IMR-90 (cell line): ENCODE measurements around the gene ZNF644.

Experiments used
- BHLHE40 ChIP-seq: fragments of 150-350 bp; IDR thresholded peaks from 2 replicates; pipeline ENCODE4 v1.6.1; 2016; ENCODE audit warnings: mild to moderate bottlenecking, low read depth, low read length
- CEBPB ChIP-seq: IDR thresholded peaks from 2 replicates; pipeline ENCODE4 v1.6.1; 2012; ENCODE audit warnings: low read depth, low read length, improper control_type of control experiment
- MAFK ChIP-seq: IDR thresholded peaks from 2 replicates; pipeline ENCODE4 v1.6.1; 2012; ENCODE audit warnings: low read depth, low read length, improper control_type of control experiment
- MXI1 ChIP-seq: IDR thresholded peaks from 2 replicates; pipeline ENCODE4 v1.6.1; 2012; ENCODE audit warnings: low read depth, mild to moderate bottlenecking, low read length, moderate library complexity, borderline replicate concordance
- NFE2L2 ChIP-seq: fragments of 150-350 bp; IDR thresholded peaks from 2 replicates; pipeline ENCODE4 v1.6.1; 2016; ENCODE audit warnings: low read depth, mild to moderate bottlenecking, low read length
- POLR2A ChIP-seq: IDR thresholded peaks from 2 replicates; pipeline ENCODE4 v1.6.1; 2012; ENCODE audit warnings: mild to moderate bottlenecking, low read depth, low read length
- RCOR1 ChIP-seq: IDR thresholded peaks from 2 replicates; pipeline ENCODE4 v1.6.1; 2012; ENCODE audit warnings: mild to moderate bottlenecking, low read length, improper control_type of control experiment; ENCODE audit not compliant: insufficient replicate concordance
- RFX5 ChIP-seq: IDR thresholded peaks from 2 replicates; pipeline ENCODE4 v1.8.0; 2012; ENCODE audit warnings: low read depth, mild to moderate bottlenecking, low read length, moderate library complexity
- SMC3 ChIP-seq: fragments of 150-350 bp; IDR thresholded peaks from 2 replicates; pipeline ENCODE4 v1.6.1; 2016; ENCODE audit warnings: low read depth, mild to moderate bottlenecking, antibody characterized with exemption, low read length, moderate library complexity
- TF ChIP-seq, protein P1 (sequence below): conservative IDR thresholded peaks from 2 replicates; pipeline ENCODE4 v1.5.1; 2012; ENCODE audit warnings: mild to moderate bottlenecking, low read depth, low read length, improper control_type of control experiment
- TF ChIP-seq, protein P2 (sequence below): fragments of 150-350 bp; IDR thresholded peaks from 2 replicates; pipeline ENCODE4 v1.6.1; 2017; ENCODE audit warnings: mild to moderate bottlenecking, antibody characterized with exemption, low read length, low read depth

DNA sequence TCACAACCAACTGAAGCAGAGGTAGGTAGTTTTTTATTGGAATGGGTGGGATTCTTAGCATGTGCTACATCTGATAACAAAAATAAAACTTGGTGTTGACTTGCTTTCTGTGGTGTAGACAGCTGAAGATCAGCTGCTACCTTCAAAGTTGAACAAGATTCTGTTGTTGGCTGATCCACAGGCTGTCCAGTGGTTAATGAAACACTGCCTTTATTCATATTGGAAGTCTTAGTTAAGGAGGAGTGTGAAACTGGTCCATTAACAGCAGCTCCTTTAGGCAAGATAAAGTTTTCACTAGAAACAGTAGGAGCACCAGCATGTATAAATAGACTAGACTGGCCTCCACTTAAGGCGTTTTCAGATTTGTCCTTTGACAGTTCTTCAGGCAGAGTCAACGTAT lies 81.1 kb downstream of the ZNF644 start:
- TF ChIP-seq, protein P1, sequence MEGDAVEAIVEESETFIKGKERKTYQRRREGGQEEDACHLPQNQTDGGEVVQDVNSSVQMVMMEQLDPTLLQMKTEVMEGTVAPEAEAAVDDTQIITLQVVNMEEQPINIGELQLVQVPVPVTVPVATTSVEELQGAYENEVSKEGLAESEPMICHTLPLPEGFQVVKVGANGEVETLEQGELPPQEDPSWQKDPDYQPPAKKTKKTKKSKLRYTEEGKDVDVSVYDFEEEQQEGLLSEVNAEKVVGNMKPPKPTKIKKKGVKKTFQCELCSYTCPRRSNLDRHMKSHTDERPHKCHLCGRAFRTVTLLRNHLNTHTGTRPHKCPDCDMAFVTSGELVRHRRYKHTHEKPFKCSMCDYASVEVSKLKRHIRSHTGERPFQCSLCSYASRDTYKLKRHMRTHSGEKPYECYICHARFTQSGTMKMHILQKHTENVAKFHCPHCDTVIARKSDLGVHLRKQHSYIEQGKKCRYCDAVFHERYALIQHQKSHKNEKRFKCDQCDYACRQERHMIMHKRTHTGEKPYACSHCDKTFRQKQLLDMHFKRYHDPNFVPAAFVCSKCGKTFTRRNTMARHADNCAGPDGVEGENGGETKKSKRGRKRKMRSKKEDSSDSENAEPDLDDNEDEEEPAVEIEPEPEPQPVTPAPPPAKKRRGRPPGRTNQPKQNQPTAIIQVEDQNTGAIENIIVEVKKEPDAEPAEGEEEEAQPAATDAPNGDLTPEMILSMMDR, result no peak
- TF ChIP-seq POLR2A (no peak), MXI1 (no peak), MAFK (no peak), SMC3 (no peak), NFE2L2 (no peak), RFX5 (no peak), CEBPB (no peak), BHLHE40 (no peak), RCOR1 (no peak)
- TF ChIP-seq, protein P2, sequence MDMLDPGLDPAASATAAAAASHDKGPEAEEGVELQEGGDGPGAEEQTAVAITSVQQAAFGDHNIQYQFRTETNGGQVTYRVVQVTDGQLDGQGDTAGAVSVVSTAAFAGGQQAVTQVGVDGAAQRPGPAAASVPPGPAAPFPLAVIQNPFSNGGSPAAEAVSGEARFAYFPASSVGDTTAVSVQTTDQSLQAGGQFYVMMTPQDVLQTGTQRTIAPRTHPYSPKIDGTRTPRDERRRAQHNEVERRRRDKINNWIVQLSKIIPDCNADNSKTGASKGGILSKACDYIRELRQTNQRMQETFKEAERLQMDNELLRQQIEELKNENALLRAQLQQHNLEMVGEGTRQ, result no peak
